K562 (cell line): ENCODE measurements around the gene TMOD2. TPM values are rescaled to one million over a fixed set of nuclear protein-coding genes. Genes with fewer than 3 reads are reported as not detected.

Experiments
- FOXA1 ChIP-seq: fragments of 450-650 bp; IDR thresholded peaks from 2 replicates; pipeline ENCODE4 v1.6.1; 2016; ENCODE audit warnings: mild to moderate bottlenecking, borderline replicate concordance
- GATA2 ChIP-seq: sonication (generic); formaldehyde crosslinking; IDR thresholded peaks from 2 replicates; pipeline ENCODE4 v1.4.0; 2020; ENCODE audit warnings: mild to moderate bottlenecking, missing genetic modification reagents
- GTF2E2 ChIP-seq: fragments of 200-800 bp; sonication (Bioruptor generic); IDR thresholded peaks from 2 replicates; pipeline ENCODE4 v1.6.1; 2016; ENCODE audit warnings: missing genetic modification characterization, missing compliant biosample characterization
- NFIC ChIP-seq: fragments of 450-650 bp; IDR thresholded peaks from 2 replicates; pipeline ENCODE4 v1.6.1; 2017; ENCODE audit warnings: mild to moderate bottlenecking, inconsistent platforms
- NR3C1 ChIP-seq: sonication (generic); formaldehyde crosslinking; IDR thresholded peaks from 2 replicates; pipeline ENCODE4 v1.8.1; 2022; ENCODE audit warnings: missing genetic modification reagents
- RFX5 ChIP-seq: IDR thresholded peaks from 2 replicates; pipeline ENCODE4 v1.6.1; 2011; ENCODE audit warnings: low read depth, mild to moderate bottlenecking, improper control_type of control experiment, low read length
- SMARCB1 ChIP-seq: IDR thresholded peaks from 2 replicates; pipeline ENCODE4 v1.6.1; 2011; ENCODE audit warnings: improper control_type of control experiment, low read depth; ENCODE audit not compliant: insufficient read length
- TAF9B ChIP-seq: fragments of 450-650 bp; IDR thresholded peaks from 2 replicates; pipeline ENCODE4 v1.6.1; 2018; ENCODE audit warnings: mild to moderate bottlenecking; ENCODE audit not compliant: partially characterized antibody
- ZBTB1 ChIP-seq: sonication (generic); formaldehyde crosslinking; IDR thresholded peaks from 2 replicates; pipeline ENCODE4 v1.8.1; 2023; ENCODE audit warnings: missing genetic modification reagents, low read depth, mild to moderate bottlenecking, borderline replicate concordance
- polyA plus RNA-seq, 8 experiments: library from polyadenylated mRNA; depleted of rRNA in 4 of 8; stranded (reverse) in 5 of 8; unstranded in 3 of 8; fragments of >200 nt; fragmentation: Nextera tagmentation in 2 of 8; fragmentation: Illumina TruSeq in 1 of 8; extraction: Ambion mirVana in 2 of 8; extraction: Trizol in 1 of 8; gene quantifications; 2 replicates each; pipeline versions ENCODE4 v1.2.1 to v1.2.3, GENCODE V29; 2011 to 2014; ENCODE audit warnings: inconsistent platforms in 1 of 8, missing spikeins in 1 of 8
- total RNA-seq, 7 experiments: library from RNA; depleted of rRNA in 6 of 7; stranded (reverse); fragments of >200 nt in 6 of 7; fragmentation: Illumina TruSeq in 2 of 7; extraction: Trizol in 2 of 7; gene quantifications; 2 replicates each; pipeline versions ENCODE4 v1.2.1 to v1.2.3, GENCODE V29; 2011 to 2021; ENCODE audit warnings: low replicate concordance in 1 of 7
- TF ChIP-seq, protein P1 (sequence below): sonication (generic); formaldehyde crosslinking; IDR thresholded peaks from 2 replicates; pipeline ENCODE4 v1.8.0; 2022; ENCODE audit warnings: missing genetic modification reagents, mild to moderate bottlenecking, borderline replicate concordance
- TF ChIP-seq, protein P2 (sequence below): IDR thresholded peaks from 3 replicates; pipeline ENCODE4 v1.6.1; 2011; ENCODE audit warnings: borderline replicate concordance, mild to moderate bottlenecking, moderate library complexity; ENCODE audit not compliant: insufficient read length; ENCODE audit errors: extremely low read depth
- TF ChIP-seq, protein P3 (sequence below): fragments of 250-450 bp; sonication (Bioruptor Pico); IDR thresholded peaks from 2 replicates; pipeline ENCODE4 v1.6.1; 2021; ENCODE audit warnings: mild to moderate bottlenecking

TMOD2 gene
- total and polyA plus RNA-seq, 9 of the 15 experiments (the other 6 are each of a cell fraction or from before 2014, with no cell fraction given) = 0.49 to 3.8 (median 3.0) TPM

DNA sequence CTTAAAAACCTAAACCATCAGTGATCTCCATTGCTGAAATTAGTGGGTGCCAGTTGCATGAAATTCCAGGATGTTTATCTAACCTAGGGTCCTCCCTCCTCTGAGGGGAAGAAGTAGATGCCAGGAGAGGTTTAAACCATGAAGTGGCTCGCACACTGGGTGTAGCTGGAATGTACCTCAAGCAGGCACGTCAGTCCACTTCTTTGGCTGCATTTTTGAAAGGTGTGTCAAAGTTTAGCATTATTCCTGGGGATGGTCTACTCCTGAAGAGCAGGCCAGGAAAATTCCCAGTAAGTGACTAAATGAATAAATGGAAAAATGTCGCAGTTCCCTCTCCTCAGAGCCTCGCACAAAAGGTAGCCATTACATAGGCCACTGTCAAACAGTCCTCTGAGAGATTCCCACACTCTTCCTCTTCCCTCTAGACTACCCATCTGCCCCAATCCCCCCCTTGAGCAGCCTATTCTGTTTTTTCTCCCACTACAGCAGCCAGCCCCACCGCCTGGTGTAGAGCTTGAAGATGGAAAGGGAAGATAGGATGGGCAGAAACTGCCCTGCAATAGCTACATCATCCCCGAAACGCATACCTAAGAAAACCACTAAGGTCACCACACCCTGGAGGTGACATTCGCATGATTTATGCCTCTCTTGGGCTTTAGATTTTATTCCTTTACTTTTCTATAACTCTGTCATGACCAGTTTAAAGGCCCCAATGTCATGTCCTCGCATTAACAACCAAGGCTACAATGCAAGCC, 77.4 kb downstream of the TMOD2 start (continued):
- TF ChIP-seq ZBTB1 (CRISPR knock-in tag) = no peak
- no peak for TF ChIP-seq FOXA1
- TF ChIP-seq GTF2E2 (tag) = no peak
- TF ChIP-seq NR3C1 = no peak
- TF ChIP-seq SMARCB1 = no peak
- TF ChIP-seq, protein P1, sequence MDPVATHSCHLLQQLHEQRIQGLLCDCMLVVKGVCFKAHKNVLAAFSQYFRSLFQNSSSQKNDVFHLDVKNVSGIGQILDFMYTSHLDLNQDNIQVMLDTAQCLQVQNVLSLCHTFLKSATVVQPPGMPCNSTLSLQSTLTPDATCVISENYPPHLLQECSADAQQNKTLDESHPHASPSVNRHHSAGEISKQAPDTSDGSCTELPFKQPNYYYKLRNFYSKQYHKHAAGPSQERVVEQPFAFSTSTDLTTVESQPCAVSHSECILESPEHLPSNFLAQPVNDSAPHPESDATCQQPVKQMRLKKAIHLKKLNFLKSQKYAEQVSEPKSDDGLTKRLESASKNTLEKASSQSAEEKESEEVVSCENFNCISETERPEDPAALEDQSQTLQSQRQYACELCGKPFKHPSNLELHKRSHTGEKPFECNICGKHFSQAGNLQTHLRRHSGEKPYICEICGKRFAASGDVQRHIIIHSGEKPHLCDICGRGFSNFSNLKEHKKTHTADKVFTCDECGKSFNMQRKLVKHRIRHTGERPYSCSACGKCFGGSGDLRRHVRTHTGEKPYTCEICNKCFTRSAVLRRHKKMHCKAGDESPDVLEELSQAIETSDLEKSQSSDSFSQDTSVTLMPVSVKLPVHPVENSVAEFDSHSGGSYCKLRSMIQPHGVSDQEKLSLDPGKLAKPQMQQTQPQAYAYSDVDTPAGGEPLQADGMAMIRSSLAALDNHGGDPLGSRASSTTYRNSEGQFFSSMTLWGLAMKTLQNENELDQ = no peak
- TF ChIP-seq GATA2 (CRISPR knock-in tag) = peak; percentile 52
- TF ChIP-seq TAF9B = no peak
- no peak for TF ChIP-seq RFX5
- TF ChIP-seq NFIC = no peak
- TF ChIP-seq, protein P2, sequence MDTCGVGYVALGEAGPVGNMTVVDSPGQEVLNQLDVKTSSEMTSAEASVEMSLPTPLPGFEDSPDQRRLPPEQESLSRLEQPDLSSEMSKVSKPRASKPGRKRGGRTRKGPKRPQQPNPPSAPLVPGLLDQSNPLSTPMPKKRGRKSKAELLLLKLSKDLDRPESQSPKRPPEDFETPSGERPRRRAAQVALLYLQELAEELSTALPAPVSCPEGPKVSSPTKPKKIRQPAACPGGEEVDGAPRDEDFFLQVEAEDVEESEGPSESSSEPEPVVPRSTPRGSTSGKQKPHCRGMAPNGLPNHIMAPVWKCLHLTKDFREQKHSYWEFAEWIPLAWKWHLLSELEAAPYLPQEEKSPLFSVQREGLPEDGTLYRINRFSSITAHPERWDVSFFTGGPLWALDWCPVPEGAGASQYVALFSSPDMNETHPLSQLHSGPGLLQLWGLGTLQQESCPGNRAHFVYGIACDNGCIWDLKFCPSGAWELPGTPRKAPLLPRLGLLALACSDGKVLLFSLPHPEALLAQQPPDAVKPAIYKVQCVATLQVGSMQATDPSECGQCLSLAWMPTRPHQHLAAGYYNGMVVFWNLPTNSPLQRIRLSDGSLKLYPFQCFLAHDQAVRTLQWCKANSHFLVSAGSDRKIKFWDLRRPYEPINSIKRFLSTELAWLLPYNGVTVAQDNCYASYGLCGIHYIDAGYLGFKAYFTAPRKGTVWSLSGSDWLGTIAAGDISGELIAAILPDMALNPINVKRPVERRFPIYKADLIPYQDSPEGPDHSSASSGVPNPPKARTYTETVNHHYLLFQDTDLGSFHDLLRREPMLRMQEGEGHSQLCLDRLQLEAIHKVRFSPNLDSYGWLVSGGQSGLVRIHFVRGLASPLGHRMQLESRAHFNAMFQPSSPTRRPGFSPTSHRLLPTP = no peak
- TF ChIP-seq, protein P3, sequence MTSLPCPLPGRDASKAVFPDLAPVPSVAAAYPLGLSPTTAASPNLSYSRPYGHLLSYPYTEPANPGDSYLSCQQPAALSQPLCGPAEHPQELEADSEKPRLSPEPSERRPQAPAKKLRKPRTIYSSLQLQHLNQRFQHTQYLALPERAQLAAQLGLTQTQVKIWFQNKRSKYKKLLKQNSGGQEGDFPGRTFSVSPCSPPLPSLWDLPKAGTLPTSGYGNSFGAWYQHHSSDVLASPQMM (CRISPR knock-in tag) = no peak
